ENCODE results near the gene RNF180.
"Not testable (repeated sequence)": the region's sequence is repeated elsewhere in the genome, so short reads cannot be mapped to it uniquely, and the experiment has no call there.

Gene RNF180

GRCh38 chr5:64286381-64286780, 120.7 kb downstream of the RNF180 start:
- DNase-seq = no peak

GRCh38 chr5:64288496-64288895, 122.9 kb downstream of the RNF180 start:
- not testable (repeated sequence) for DNase-seq

GRCh38 chr5:64292611-64293215, 127.1 kb downstream of the RNF180 start:
- DNase-seq = no peak

GRCh38 chr5:64295101-64295500, 129.5 kb downstream of the RNF180 start:
- no peak for DNase-seq

GRCh38 chr5:64298586-64298985, 132.9 kb downstream of the RNF180 start:
- no peak for DNase-seq

GRCh38 chr5:64299805-64300204, 134.2 kb downstream of the RNF180 start:
- no peak for DNase-seq

DNA sequence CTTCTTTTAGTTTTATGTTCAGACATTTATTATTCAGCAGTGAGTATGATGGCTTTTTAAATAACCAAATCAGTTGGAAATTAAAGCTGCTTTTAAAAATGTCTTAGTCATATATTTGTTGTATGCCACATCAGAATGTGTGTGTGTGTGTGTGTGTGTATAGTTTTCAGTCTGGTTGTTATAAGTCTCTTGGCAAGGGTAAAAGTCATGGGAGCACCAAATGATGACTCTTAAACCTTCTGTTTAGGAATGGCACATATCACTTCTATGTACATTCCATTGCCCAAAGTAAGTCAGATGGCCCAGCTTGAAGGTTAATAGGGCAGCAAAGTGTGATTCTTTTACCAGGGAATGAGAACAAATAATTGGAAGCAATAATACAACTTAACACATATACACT, 135.9 kb downstream of the RNF180 start:
- DNase-seq = no peak

GRCh38 chr5:64308135-64308534, 142.5 kb downstream of the RNF180 start:
- DNase-seq = no peak

- DNase-seq = no peak
These were observed 146.8 kb downstream of the RNF180 start for GRCh38 chr5:64312491-64312890.

DNA sequence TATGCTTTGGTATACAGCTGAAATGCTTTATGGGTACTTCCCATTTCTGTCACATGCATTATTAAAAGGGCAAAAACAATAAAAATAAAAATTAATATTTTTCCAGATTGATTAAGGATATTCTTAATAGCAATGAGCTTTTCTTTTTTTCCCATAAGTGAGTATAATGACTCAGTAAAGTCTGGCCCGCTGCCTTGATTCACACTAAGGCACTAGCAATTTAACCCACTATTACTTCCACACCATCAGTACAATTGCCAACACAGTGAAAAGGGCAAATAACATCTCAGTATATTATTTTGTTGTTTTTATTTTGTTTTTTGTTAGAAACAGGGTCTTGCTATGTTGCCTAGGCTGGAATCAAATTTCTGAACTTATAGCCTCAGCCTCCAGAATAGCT, 150.1 kb downstream of the RNF180 start:
- no peak for DNase-seq

- DNase-seq = no peak
These were observed 152.5 kb downstream of the RNF180 start for GRCh38 chr5:64318175-64318574.

DNA sequence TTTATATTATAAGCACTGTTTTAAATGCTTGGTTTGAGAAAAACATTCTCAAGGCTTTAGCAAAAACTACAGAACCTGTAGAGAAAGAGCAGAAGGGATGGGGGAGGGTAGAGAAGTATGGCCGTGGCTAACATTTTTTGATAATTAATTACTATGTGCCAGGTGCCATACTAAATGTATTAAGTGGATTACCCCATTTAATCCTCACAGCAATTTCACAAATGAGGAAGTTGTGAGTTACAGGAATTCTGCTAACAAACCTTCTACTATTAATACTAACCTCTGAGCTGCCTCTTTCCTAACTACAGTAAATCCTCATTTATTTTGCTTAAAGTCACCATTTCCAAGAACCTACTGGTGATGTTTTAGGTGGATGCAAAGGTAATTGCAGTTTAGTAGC, 157.9 kb downstream of the RNF180 start:
- DNase-seq = no peak

- no peak for DNase-seq
These were observed 165.1 kb downstream of the RNF180 start for GRCh38 chr5:64330728-64331231.

DNA sequence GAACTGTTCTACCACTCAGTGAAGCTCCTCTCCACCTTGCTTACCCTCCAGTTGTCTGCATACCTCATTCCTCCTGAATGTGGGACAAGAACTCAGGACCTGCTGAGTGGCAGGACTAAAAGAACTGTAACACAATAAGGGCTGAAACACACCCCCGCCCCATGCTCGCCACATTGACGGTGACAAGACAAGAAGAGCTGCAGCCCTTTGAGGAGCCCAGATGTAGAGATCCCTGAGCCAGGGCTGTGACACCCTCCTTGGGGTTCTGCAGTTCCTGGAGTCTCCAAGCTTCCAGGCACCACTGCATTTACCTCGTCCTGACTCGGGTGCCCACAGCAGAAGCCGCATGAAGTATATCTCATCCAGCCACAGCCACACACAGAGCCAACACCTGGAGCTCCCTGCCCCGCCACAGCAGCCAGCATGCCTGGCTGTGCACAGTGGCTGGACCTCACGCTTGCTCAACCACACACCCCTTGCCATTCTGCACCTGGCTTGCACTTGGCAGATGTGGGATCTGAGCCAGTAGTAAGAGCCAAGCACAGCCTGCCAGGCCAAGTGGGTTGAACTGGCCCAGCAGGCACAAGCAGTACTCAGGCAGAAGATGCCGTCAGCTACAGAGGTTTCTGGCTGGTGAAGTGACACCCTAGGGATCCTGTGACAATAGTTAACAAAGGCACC, 166.1 kb downstream of the RNF180 start:
- DNase-seq = no peak

DNA sequence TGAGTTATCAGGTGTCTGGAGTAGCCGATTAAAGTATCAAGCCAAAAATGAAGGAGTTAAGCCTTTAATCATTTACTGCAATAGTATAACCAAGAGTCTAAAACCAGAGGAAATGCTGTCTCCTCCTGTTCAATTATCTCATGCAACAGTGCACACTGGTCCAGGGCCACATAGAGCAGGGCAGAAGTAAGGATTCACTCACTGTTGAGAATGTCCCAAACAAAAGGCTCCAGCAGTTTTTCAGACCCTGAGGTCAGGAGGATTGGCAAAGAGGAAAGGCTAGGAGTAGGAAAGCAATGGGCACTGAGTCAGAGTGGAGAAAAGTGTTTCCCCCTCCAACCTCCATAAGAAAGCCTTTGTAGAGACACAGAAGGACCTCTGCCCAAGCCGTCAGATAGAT, 168.2 kb downstream of the RNF180 start:
- DNase-seq = no peak

- DNase-seq = no peak
These were observed 174.1 kb downstream of the RNF180 start for GRCh38 chr5:64339769-64340168.

GRCh38 chr5:64340293-64340692, 174.7 kb downstream of the RNF180 start:
- DNase-seq = no peak

DNA sequence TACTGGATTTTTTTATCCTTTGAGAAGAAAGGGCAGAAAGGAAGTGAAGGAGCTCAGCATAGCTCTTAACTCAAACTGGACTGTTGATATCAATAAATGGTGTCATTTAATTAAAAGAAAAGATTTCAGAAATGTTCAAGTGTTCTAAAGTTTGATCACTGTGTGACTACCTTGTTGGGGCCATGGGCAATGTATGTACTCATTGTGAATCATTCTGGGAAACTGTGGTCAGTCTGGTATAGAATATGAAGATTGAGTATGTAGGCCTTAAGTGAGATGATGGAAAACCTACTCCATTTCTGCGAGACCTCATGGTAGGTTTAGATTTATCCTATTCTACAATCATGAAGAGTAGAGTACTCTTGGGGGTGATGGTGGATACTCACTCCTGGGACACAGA, 175.7 kb downstream of the RNF180 start:
- no peak for DNase-seq

GRCh38 chr5:64344501-64344900, 178.9 kb downstream of the RNF180 start:
- DNase-seq = no peak

DNA sequence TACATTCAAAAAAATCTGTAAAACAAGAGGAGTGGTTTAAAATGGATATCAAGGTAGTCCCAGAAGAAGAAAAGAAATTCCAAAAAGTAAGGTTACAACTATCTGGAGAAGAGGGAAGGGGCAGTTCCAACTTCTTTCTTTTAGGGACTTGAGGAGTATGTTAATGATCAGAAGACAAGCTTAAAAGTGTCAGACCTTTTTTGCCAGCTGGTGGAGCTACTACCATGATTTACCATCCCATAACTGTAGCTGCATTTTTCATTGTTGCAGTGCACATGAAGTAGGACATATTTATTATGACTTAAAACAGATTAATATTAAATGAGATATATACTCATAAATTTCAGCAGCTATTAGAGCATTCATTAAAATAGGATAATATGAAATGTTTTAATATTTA, 181.7 kb downstream of the RNF180 start:
- no peak for DNase-seq

DNA sequence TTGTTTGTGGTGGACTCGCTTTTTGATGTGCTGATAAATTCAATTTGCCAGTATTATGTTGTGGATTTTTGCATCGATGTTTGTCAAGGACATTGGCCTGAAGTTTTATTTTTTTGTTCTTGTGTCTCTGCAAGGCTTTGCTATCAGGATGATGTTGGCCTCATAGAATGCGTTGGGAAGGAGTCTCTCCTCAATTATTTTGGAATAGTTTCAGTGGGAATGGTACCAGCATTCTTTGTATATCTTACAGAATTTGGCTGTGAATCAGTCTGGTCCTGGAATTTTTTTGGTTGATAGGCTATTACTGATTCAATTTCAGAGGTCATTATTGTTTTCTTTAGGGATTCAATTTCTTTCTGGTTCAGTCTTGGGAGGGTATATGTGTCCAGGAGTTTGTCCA, 198.8 kb downstream of the RNF180 start:
- DNase-seq = no peak

GRCh38 chr5:64384765-64385164, 219.1 kb downstream of the RNF180 start:
- DNase-seq = no peak

DNA sequence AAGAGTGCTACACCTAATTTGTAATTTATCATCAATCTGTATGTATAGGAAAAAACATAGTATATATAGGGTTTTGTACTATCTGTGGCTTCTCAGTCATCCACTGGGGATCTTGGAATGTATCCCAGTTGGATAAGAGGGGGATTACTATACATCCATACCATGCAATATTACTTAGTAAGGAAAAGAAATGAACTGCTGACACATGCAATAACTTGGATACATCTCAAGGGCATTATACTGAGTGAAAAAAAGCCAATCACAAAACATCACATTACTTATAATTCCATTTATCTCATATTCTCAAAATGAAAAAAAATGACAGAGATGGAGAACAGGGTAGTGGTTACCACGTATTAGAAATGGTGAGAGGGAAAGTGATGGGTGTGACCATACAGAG, 231.9 kb downstream of the RNF180 start:
- no peak for DNase-seq

DNA sequence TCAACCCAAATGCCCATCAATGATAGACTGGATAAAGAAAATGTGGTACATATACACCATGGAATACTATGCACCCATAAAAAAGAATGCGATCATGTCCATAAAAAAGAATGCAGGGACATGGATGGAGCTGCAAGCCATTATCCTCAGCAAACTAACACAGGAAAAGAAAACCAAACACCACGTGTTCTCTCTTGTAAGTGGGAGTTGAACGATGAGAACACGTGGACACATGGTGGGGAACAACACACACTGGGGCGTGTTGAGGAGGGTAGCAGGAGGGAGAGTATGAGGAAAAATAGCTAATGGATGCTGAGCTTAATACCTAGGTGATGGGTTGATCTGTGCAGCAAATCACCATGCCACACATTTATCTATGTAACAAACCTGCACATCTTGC, 233.1 kb downstream of the RNF180 start:
- not testable (repeated sequence) for DNase-seq

Measured in GF-D8 (cell line).